Endothelial cell of umbilical vein (primary cell): ENCODE measurements around the gene DNASE1. TPM values are rescaled to one million over a fixed set of nuclear protein-coding genes. Genes with fewer than 3 reads are reported as not detected.

Experiments
- BruUV-seq: library from RNA; stranded (reverse); fragments of 400-500 nt; replicated peaks from 2 replicates; lab custom pipeline; 2021; lab: Mats Ljungman, UMichigan
- CTCF ChIA-PET: fragments of 300-600, 350-600 bp; sonication (Branson Sonifier 250); formaldehyde crosslinking; loops from one replicate; lab custom pipeline; 2021; ENCODE audit warnings: antibody characterized with exemption, inconsistent platforms; lab: Charles Lee
- POLR2A ChIA-PET: fragments of 300-600, 350-600 bp; sonication (Branson Sonifier 250); formaldehyde crosslinking; loops from one replicate; lab custom pipeline; 2021; ENCODE audit warnings: antibody characterized with exemption, inconsistent platforms; lab: Charles Lee
- DNase-seq: peaks from one replicate; pipeline ENCODE4 v3.0.0-alpha.2; 2011; ENCODE audit warnings: low read depth, low spot score
- FAIRE-seq: peaks from 2 replicates; lab custom pipeline; 2011; peaks lifted over from hg19 to GRCh38; lab: Jason Lieb, UNC
- H2AFZ ChIP-seq: 2 replicates; pipeline ENCODE4 v1.6.0; 2012; ENCODE audit warnings: low read depth, low read length, control low read depth, inconsistent platforms
- H3K27ac ChIP-seq: 2 replicates; pipeline ENCODE4 v1.5.1; 2011; ENCODE audit warnings: low read depth, mild to moderate bottlenecking, control low read depth, low read length, moderate library complexity; ENCODE audit not compliant: insufficient read depth
- H3K27me3 ChIP-seq, 2 experiments: 2 replicates each; pipeline versions ENCODE4 v1.6.0 to v1.6.1; 2011; ENCODE audit warnings: low read length in 2 of 2, mixed read lengths in 1 of 2; ENCODE audit not compliant: control insufficient read depth in 2 of 2, insufficient read depth in 2 of 2
- H3K36me3 ChIP-seq, 2 experiments: 2 replicates in 1 of 2; 3 replicates in 1 of 2; pipeline ENCODE4 v1.5.1; 2011; ENCODE audit warnings: low read length in 2 of 2, mild to moderate bottlenecking in 1 of 2, moderate library complexity in 1 of 2; ENCODE audit not compliant: control insufficient read depth in 2 of 2, insufficient read depth in 2 of 2; ENCODE audit errors: extremely low read depth in 1 of 2
- H3K4me1 ChIP-seq: 3 replicates; pipeline ENCODE4 v1.5.1; 2011; ENCODE audit warnings: mild to moderate bottlenecking, low read length; ENCODE audit not compliant: control insufficient read depth, insufficient read depth; ENCODE audit errors: extremely low read depth
- H3K4me2 ChIP-seq: 2 replicates; pipeline ENCODE4 v1.6.1; 2011; ENCODE audit warnings: low read length, control low read depth, mixed read lengths; ENCODE audit not compliant: insufficient read depth
- H3K4me3 ChIP-seq, 3 experiments: fragments of 200-600 bp in 1 of 3; sonication (generic), shearing (Covaris generic) in 1 of 3; replicated peaks in 1 of 3; 2 replicates each; pipeline ENCODE4 v1.5.1; 2011 to 2016; ENCODE audit warnings: control low read depth in 3 of 3, low read length in 3 of 3, mild to moderate bottlenecking in 2 of 3, inconsistent platforms in 1 of 3, low read depth in 1 of 3, moderate library complexity in 1 of 3; ENCODE audit not compliant: insufficient read depth in 1 of 3
- H3K79me2 ChIP-seq: 2 replicates; pipeline ENCODE4 v1.6.0; 2012; ENCODE audit warnings: low read length, inconsistent platforms; ENCODE audit not compliant: control insufficient read depth, insufficient read depth
- H3K9ac ChIP-seq: replicated peaks from 2 replicates; pipeline ENCODE3; 2011; ENCODE audit warnings: low read length, control low read depth; ENCODE audit not compliant: insufficient read depth; ENCODE audit errors: extremely low read depth
- H3K9me1 ChIP-seq: replicated peaks from 3 replicates; pipeline ENCODE4 v1.6.0; 2011; ENCODE audit warnings: mild to moderate bottlenecking, low read length; ENCODE audit not compliant: control insufficient read depth, insufficient read depth; ENCODE audit errors: extremely low read depth
- H3K9me3 ChIP-seq: replicated peaks from 2 replicates; pipeline ENCODE4 v1.5.1; 2012; ENCODE audit warnings: low read length, inconsistent platforms; ENCODE audit not compliant: control insufficient read depth, insufficient read depth
- H4K20me1 ChIP-seq: replicated peaks from 2 replicates; pipeline ENCODE3; 2011; ENCODE audit warnings: mild to moderate bottlenecking, low read length; ENCODE audit not compliant: control insufficient read depth, insufficient read depth; ENCODE audit errors: extremely low read depth
- CTCF ChIP-seq, 2 donors: IDR thresholded peaks; 1 replicate in 1 of 2; 2 replicates in 1 of 2; pipeline ENCODE4 v1.5.1; 2011; ENCODE audit warnings: low read length in 2 of 2, mild to moderate bottlenecking in 2 of 2, moderate library complexity in 2 of 2, control low read depth in 1 of 2, inconsistent platforms in 1 of 2, low read depth in 1 of 2; ENCODE audit not compliant: insufficient read depth in 1 of 2; ENCODE audit errors: extremely low read depth in 1 of 2
- EZH2 ChIP-seq: IDR thresholded peaks from 2 replicates; pipeline ENCODE4 v1.6.1; 2012; ENCODE audit warnings: borderline replicate concordance, low read depth, mild to moderate bottlenecking, moderate library complexity, low read length, inconsistent platforms; ENCODE audit not compliant: severe bottlenecking
- FOS ChIP-seq: IDR thresholded peaks from 2 replicates; pipeline ENCODE4 v1.6.1; 2011; ENCODE audit warnings: mild to moderate bottlenecking, low read length, moderate library complexity, borderline replicate concordance; ENCODE audit not compliant: insufficient read depth
- GATA2 ChIP-seq: IDR thresholded peaks from 2 replicates; pipeline ENCODE4 v1.7.0; 2011; ENCODE audit warnings: low read depth, mild to moderate bottlenecking, moderate library complexity, mixed read lengths, low read length; ENCODE audit not compliant: insufficient read length, insufficient read depth
- JUN ChIP-seq: IDR thresholded peaks from 2 replicates; pipeline ENCODE4 v1.6.1; 2011; ENCODE audit warnings: borderline replicate concordance, low read depth; ENCODE audit not compliant: insufficient read length, insufficient read depth
- MAX ChIP-seq: IDR thresholded peaks from 2 replicates; pipeline ENCODE4 v1.6.1; 2011; ENCODE audit not compliant: insufficient read depth, insufficient read length
- MYC ChIP-seq: IDR thresholded peaks from one replicate; pipeline ENCODE4 v1.6.1; 2011; ENCODE audit warnings: mild to moderate bottlenecking, low read depth, low read length
- POLR2A ChIP-seq: IDR thresholded peaks from 2 replicates; pipeline ENCODE4 v1.6.1; 2012; ENCODE audit warnings: low read depth, mild to moderate bottlenecking, control low read depth, low read length
- POLR2AphosphoS5 ChIP-seq: IDR thresholded peaks from 2 replicates; pipeline ENCODE4 v1.6.1; 2012; ENCODE audit warnings: low read depth, mild to moderate bottlenecking, control low read depth, low read length, moderate library complexity; ENCODE audit not compliant: insufficient read depth
- dilution Hi-C: fragments of 300-500 bp; cut with MboI; formaldehyde crosslinking; loops from one replicate; pipeline ENCODE4 v1.15.0; 2019; ENCODE audit warnings: low sequenced_read_pairs; ENCODE audit not compliant: extremely low pct_ligation_motif_present
- intact Hi-C: fragments of 100-400 bp; cut with micrococcal nuclease; formaldehyde crosslinking; loops from one replicate; pipeline ENCODE4 v1.10.0; 2022
- polyA plus RNA-seq, 4 experiments: library from polyadenylated mRNA; depleted of rRNA in 3 of 4; stranded (reverse) in 3 of 4; unstranded in 1 of 4; fragments of >200 nt; gene quantifications; 2 replicates each; pipeline versions ENCODE4 v1.2.1 to v1.2.3, GENCODE V29; 2011 to 2012; ENCODE audit warnings: missing spikeins in 1 of 4
- total RNA-seq: library from RNA; stranded (reverse); gene quantifications from 2 replicates; pipeline ENCODE4 v1.2.3, GENCODE V29; 2021

The DNASE1 gene
- total and polyA plus RNA-seq, 2 donors (not counting 3 experiments of a cell fraction or from before 2014, with no cell fraction given), result 11.1 to 13.5 TPM

GRCh38 chr16:3690980-3691720 is 36.7 kb downstream of the DNASE1 start:
- POLR2A ChIA-PET, result no interaction called here
- no peak overlapping the region for H3K4me2 ChIP-seq
- no peaks in the 10 kb centered on the region for H3K27me3 ChIP-seq
- BruUV-seq, result no TSS peak
- no peak overlapping the region for H3K9ac ChIP-seq
- H3K9me3 ChIP-seq, result no peaks in the 10 kb centered on the region
- FAIRE-seq (no peak), DNase-seq (no peak)
- dilution Hi-C loops, result no loop called here
- H3K79me2 ChIP-seq, result no peaks in the 10 kb centered on the region
- no peaks in the 10 kb centered on the region for H3K9me1 ChIP-seq
- intact Hi-C loops, result loop anchor here (1.0 to 2.0 kb wide), 4 partner anchors 14 to 248 kb away; partner anchors contain the start of genes CREBBP and TRAP1
- CTCF ChIA-PET, result interaction anchor here (0.7 to 2.3 kb wide), 9 partner anchors 10 to 562 kb away, joined by 3 to 29 read pairs (median 6); partner anchors contain the start of gene TRAP1
- H3K4me1 ChIP-seq, result no peaks in the 10 kb centered on the region
- H3K4me3 ChIP-seq, result no peak overlapping the region
- no peak for TF ChIP-seq FOS
- TF ChIP-seq EZH2, result no peak
- TF ChIP-seq POLR2AphosphoS5, result no peak
- no peak for TF ChIP-seq MAX
- TF ChIP-seq CTCF (IDR thresholded peaks at IDR 0.05; ENCODE audit: extremely low read depth in 1 of 2, insufficient read depth in 1 of 2, low read depth in 1 of 2, low read length in 2 of 2), result no peak
- TF ChIP-seq POLR2A, result no peak
- TF ChIP-seq MYC, result no peak
- no peak for TF ChIP-seq JUN
- TF ChIP-seq GATA2, result no peak
- H4K20me1 ChIP-seq, result no peaks in the 10 kb centered on the region
- no peak overlapping the region for H3K27ac ChIP-seq
- peak overlapping the region; percentile 67 for H2AFZ ChIP-seq
- peaks cover 0 to 2% of the 10 kb centered on the region in 2 experiments for H3K36me3 ChIP-seq
